Adrenal gland (tissue), 5 donors: Measurements from ENCODE around the gene PDS5A.

Experiments
- CTCF ChIP-seq, 6 experiments: fragments of 450-650 bp in 4 of 6; fragments of 200-600 bp in 2 of 6; sonication (generic) in 1 of 6; IDR thresholded peaks; 1 replicate in 5 of 6; 2 replicates in 1 of 6; pipeline versions ENCODE4 v1.5.1 to v1.8.0; 2016 to 2021; ENCODE audit warnings: antibody characterized with exemption in 6 of 6, mild to moderate bottlenecking in 2 of 6, moderate library complexity in 1 of 6
- POLR2A ChIP-seq, 2 donors: fragments of 450-650 bp; IDR thresholded peaks; one replicate each; pipeline ENCODE4 v1.6.1; 2017; ENCODE audit warnings: antibody characterized with exemption in 2 of 2, mild to moderate bottlenecking in 2 of 2, moderate library complexity in 1 of 2
- donor health status: DM: no; HTN: no; CAD: no.

- TF ChIP-seq POLR2A (IDR thresholded peaks at IDR 0.05): no peak
- no peak for TF ChIP-seq CTCF (IDR thresholded peaks at IDR 0.05)
These were observed 88.5 kb downstream of the PDS5A start for GRCh38 chr4:39889226-39889625.
